GM23248 (cell line): ENCODE measurements around the gene ZNF606. TPM values are rescaled to one million over a fixed set of nuclear protein-coding genes. Genes with fewer than 3 reads are reported as not detected.
A peak's percentile ranks its signal among the peaks of the same experiment; 100 is the strongest.

ENCODE experiments used
- DNase-seq: peaks from one replicate; pipeline ENCODE4 v3.0.0-alpha.2; 2015
- H2AFZ ChIP-seq: fragments of 200-600 bp; sonication (generic); 2 replicates; pipeline ENCODE4 v1.6.1; 2016; ENCODE audit warnings: antibody characterized with exemption
- H3F3A ChIP-seq: fragments of 200-600 bp; sonication (generic); 2 replicates; pipeline ENCODE4 v1.6.1; 2016; ENCODE audit warnings: mild to moderate bottlenecking, antibody characterized with exemption, mixed run types; ENCODE audit not compliant: insufficient read depth
- H3K27ac ChIP-seq: fragments of 200-600 bp; sonication (generic); 2 replicates; pipeline ENCODE4 v1.5.1; 2016; ENCODE audit warnings: mild to moderate bottlenecking
- H3K27me3 ChIP-seq: fragments of 200-600 bp; sonication (generic); replicated peaks from 2 replicates; pipeline ENCODE4 v1.6.1; 2016; ENCODE audit warnings: mild to moderate bottlenecking; ENCODE audit not compliant: insufficient read depth
- H3K36me3 ChIP-seq: fragments of 200-600 bp; sonication (generic); 2 replicates; pipeline ENCODE4 v1.6.1; 2016; ENCODE audit warnings: low read depth, mild to moderate bottlenecking
- H3K4me1 ChIP-seq: fragments of 200-600 bp; sonication (generic); 2 replicates; pipeline ENCODE4 v1.6.1; 2016; ENCODE audit warnings: mild to moderate bottlenecking; ENCODE audit not compliant: insufficient read depth
- H3K4me2 ChIP-seq: fragments of 200-600 bp; sonication (generic); one replicate; pipeline ENCODE4 v1.6.1; 2016; ENCODE audit warnings: mild to moderate bottlenecking; ENCODE audit not compliant: unreplicated experiment
- H3K4me3 ChIP-seq: fragments of 200-600 bp; sonication (generic); 2 replicates; pipeline ENCODE4 v1.5.1; 2016; ENCODE audit warnings: mild to moderate bottlenecking
- H3K79me2 ChIP-seq: fragments of 200-600 bp; sonication (generic); 2 replicates; pipeline ENCODE4 v1.6.1; 2016; ENCODE audit warnings: mild to moderate bottlenecking; ENCODE audit not compliant: insufficient read depth
- H3K9ac ChIP-seq: fragments of 200-600 bp; sonication (generic); 2 replicates; pipeline ENCODE4 v1.6.1; 2016; ENCODE audit warnings: mild to moderate bottlenecking
- H3K9me2 ChIP-seq: fragments of 200-600 bp; sonication (generic); 2 replicates; pipeline ENCODE4 v1.6.1; 2016; ENCODE audit warnings: mixed run types, mild to moderate bottlenecking, moderate library complexity; ENCODE audit not compliant: insufficient read depth
- H3K9me3 ChIP-seq: fragments of 200-600 bp; sonication (generic); one replicate; pipeline ENCODE4 v1.6.1; 2017; ENCODE audit warnings: low read depth
- H4K20me1 ChIP-seq: fragments of 200-600 bp; sonication (generic); 2 replicates; pipeline ENCODE4 v1.6.0; 2016; ENCODE audit not compliant: insufficient read depth
- EZH2 ChIP-seq: fragments of 200-600 bp; sonication (generic); IDR thresholded peaks from 2 replicates; pipeline ENCODE4 v1.6.1; 2018; ENCODE audit warnings: antibody characterized with exemption, mild to moderate bottlenecking; ENCODE audit not compliant: insufficient read depth, poor library complexity, severe bottlenecking
- EZH2phosphoT487 ChIP-seq: fragments of 200-600 bp; sonication (generic); IDR thresholded peaks from 2 replicates; pipeline ENCODE4 v1.6.1; 2018; ENCODE audit warnings: antibody characterized with exemption, moderate library complexity, mild to moderate bottlenecking, low read depth; ENCODE audit not compliant: insufficient read depth
- WGBS, 2 experiments: methylation state at CpG; one replicate each; pipeline ENCODE4 v1.1.6; 2015 to 2017; ENCODE audit warnings: low lambda C conversion rate in 2 of 2, low coverage in 1 of 2; ENCODE audit errors: missing lambda C conversion rate in 2 of 2; 5-methylcytosine and 5-hydroxymethylcytosine counted together
- in situ Hi-C: fragments of 300-500 bp; cut with MboI; formaldehyde crosslinking; loops from 2 replicates; pipeline ENCODE4 v1.15.0; 2020
- polyA plus RNA-seq: library from polyadenylated mRNA; unstranded; fragments of >200 nt; fragmentation: Nextera tagmentation; extraction: Ambion mirVana; gene quantifications from 2 replicates; pipeline ENCODE4 v1.2.1, GENCODE V29; 2016
- total RNA-seq: library from RNA; depleted of rRNA; stranded (reverse); fragments of >200 nt; shearing (Covaris generic); gene quantifications from 2 replicates; pipeline ENCODE4 v1.2.3, GENCODE V29; 2014

Gene ZNF606
- total and polyA plus RNA-seq, 2 experiments from 2014 or later = 8.1 to 15.0 TPM

DNA sequence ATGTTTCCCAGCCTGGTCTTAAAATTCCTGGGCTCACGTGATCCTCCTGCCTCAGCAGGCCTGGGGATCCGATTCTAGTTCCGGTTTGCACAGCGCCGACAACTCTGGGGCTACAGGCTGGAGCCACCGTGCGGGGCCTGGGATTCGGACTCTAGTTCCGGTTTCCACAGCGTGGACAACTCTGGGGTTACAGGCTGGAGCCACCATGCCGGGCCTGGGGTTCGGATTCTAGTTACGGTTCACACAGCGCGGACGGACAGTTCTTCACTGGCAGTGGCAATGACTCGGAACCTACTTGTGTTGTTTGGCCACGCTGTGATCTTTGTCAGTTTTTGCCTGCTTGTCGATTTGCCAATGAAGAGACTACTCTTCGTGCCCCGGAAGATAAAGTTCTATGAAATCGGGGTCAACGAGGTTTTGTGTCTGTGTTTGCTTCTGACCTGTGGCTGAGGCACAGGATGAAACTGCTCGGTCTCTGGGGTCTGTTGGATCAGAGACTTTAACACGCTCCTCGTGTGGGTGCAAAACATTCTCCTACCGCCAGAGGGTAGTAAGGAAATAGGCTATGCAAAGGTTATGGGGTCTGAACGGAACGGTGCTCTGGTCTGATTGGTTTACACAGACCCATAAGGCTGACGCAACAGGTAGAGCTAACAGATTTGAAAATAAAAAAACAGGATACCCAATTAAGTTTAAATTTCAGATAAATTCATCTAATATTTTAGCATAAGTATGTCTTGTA, 19.1 kb upstream of the ZNF606 start:
- no peaks in the 10 kb centered on the region for H3K9me2 ChIP-seq
- no peak for TF ChIP-seq EZH2phosphoT487
- TF ChIP-seq EZH2 = no peak
- no peaks in the 10 kb centered on the region for H3K27me3 ChIP-seq
- in situ Hi-C loops = no loop called here
- 39 to 42% methylated on average over 30 of the region's 30 CpGs for WGBS, 2 experiments
- no peaks in the 10 kb centered on the region for H3K9me3 ChIP-seq
- no peak overlapping the region for H3K4me2 ChIP-seq
- no peaks in the 10 kb centered on the region for H4K20me1 ChIP-seq
- peak overlapping the region; percentile 67 for H2AFZ ChIP-seq
- H3K4me1 ChIP-seq = no peaks in the 10 kb centered on the region
- DNase-seq = peak; percentile 73
- no peak overlapping the region for H3K4me3 ChIP-seq
- H3F3A ChIP-seq = no peaks in the 10 kb centered on the region
- H3K36me3 ChIP-seq = no peaks in the 10 kb centered on the region
- H3K27ac ChIP-seq = no peak overlapping the region
- no peaks in the 10 kb centered on the region for H3K79me2 ChIP-seq
- H3K9ac ChIP-seq = no peak overlapping the region

DNA sequence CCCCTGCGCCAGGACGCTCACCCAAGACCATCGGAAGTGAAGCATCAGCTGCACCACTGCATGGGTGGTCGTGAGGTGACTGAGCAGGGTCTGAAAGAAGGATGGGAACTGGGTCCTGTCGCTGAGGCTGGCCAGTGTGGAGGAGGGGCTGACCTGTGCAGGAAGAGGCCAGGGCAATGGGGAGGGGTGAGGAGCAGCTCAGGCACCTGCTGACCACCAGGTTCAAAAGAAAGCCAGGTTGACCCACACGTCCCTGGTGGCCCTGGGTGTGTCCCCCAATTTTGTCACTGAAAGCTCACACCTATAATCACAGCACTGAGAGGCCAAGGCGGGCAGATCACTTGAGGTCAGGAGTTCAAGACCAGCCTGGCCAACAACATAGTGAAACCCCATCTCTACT, 17.5 kb upstream of the ZNF606 start:
- Histone ChIP-seq H3K27ac (no peak overlapping the region), H3K9me2 (no peaks in the 10 kb centered on the region), H3K9ac (no peak overlapping the region), H4K20me1 (no peaks in the 10 kb centered on the region), H2AFZ (no peak overlapping the region), H3K9me3 (no peaks in the 10 kb centered on the region), H3K36me3 (no peaks in the 10 kb centered on the region), H3K27me3 (no peaks in the 10 kb centered on the region), H3K4me2 (no peak overlapping the region), H3F3A (no peaks in the 10 kb centered on the region), H3K4me1 (no peaks in the 10 kb centered on the region), H3K79me2 (no peaks in the 10 kb centered on the region), H3K4me3 (no peak overlapping the region)
- no peak for DNase-seq
- in situ Hi-C loops = no loop called here
- WGBS, 2 experiments = 27 to 30% methylated on average over 7 of the region's 7 CpGs
- TF ChIP-seq EZH2phosphoT487 (no peak), EZH2 (no peak)

GRCh38 chr19:58014141-58014540, 11.5 kb upstream of the ZNF606 start:
- no peaks in the 10 kb centered on the region for H3K27me3 ChIP-seq
- DNase-seq = no peak
- no peaks in the 10 kb centered on the region for H3K79me2 ChIP-seq
- no peak overlapping the region for H3K27ac ChIP-seq
- no peak overlapping the region for H3K4me3 ChIP-seq
- 1 to 3% methylated on average over 5 of the region's 5 CpGs for WGBS, 2 experiments
- no peak for TF ChIP-seq EZH2
- no peak for TF ChIP-seq EZH2phosphoT487
- no peaks in the 10 kb centered on the region for H4K20me1 ChIP-seq
- H3F3A ChIP-seq = peaks cover 3% of the 10 kb centered on the region; the same call in 1 of the 2 replicates
- no peaks in the 10 kb centered on the region for H3K36me3 ChIP-seq
- no peaks in the 10 kb centered on the region for H3K4me1 ChIP-seq
- H3K4me2 ChIP-seq = no peak overlapping the region
- no peaks in the 10 kb centered on the region for H3K9me3 ChIP-seq
- in situ Hi-C loops = no loop called here
- H3K9ac ChIP-seq = no peak overlapping the region
- H2AFZ ChIP-seq = no peak overlapping the region
- H3K9me2 ChIP-seq = no peaks in the 10 kb centered on the region

- Histone ChIP-seq H3K4me2 (no peak overlapping the region), H3F3A (peaks cover 6% of the 10 kb centered on the region; the same call in 1 of the 2 replicates), H3K9ac (no peak overlapping the region), H3K9me2 (no peaks in the 10 kb centered on the region), H3K4me3 (no peak overlapping the region), H3K27ac (no peak overlapping the region), H3K27me3 (no peaks in the 10 kb centered on the region), H2AFZ (no peak overlapping the region), H3K79me2 (no peaks in the 10 kb centered on the region), H3K36me3 (peaks cover 20% of the 10 kb centered on the region), H3K9me3 (no peaks in the 10 kb centered on the region), H3K4me1 (no peaks in the 10 kb centered on the region), H4K20me1 (no peaks in the 10 kb centered on the region)
- WGBS, 2 experiments = 65 to 74% methylated on average over 12 to 22 of the region's 22 CpGs
- no peak for DNase-seq
- in situ Hi-C loops = no loop called here
- TF ChIP-seq EZH2 (no peak), EZH2phosphoT487 (no peak)
Measured at GRCh38 chr19:58010507-58010906, 7.9 kb upstream of the ZNF606 start.
